Measurements from ENCODE around the gene EHF.

The EHF gene

GRCh38 chr11:34647532-34647931 lies 26.6 kb downstream of the EHF start:
- no peak for TF ChIP-seq CTCF (IDR thresholded peaks at IDR 0.05; ENCODE audit: low read depth, low read length)
- no peaks in the 10 kb centered on the region for H3K36me3 ChIP-seq
- no peaks in the 10 kb centered on the region for H3K4me1 ChIP-seq
- H3K4me3 ChIP-seq (ENCODE audit: low read depth, low read length) = no peak overlapping the region
- H3K9me3 ChIP-seq = no peaks in the 10 kb centered on the region
- DNase-seq = no peak
- H3K27me3 ChIP-seq = no peaks in the 10 kb centered on the region

GRCh38 chr11:34648036-34648435 lies 27.1 kb downstream of the EHF start:
- no peak for DNase-seq
- Histone ChIP-seq H3K9me3 (no peaks in the 10 kb centered on the region), H3K27me3 (no peaks in the 10 kb centered on the region), H3K4me1 (no peaks in the 10 kb centered on the region), H3K36me3 (no peaks in the 10 kb centered on the region), H3K4me3 (ENCODE audit: low read depth, low read length) (no peak overlapping the region)
- TF ChIP-seq CTCF (IDR thresholded peaks at IDR 0.05; ENCODE audit: low read depth, low read length) = no peak

GRCh38 chr11:34649597-34649996 lies 28.7 kb downstream of the EHF start:
- no peak for DNase-seq
- Histone ChIP-seq H3K9me3 (no peaks in the 10 kb centered on the region), H3K27me3 (no peaks in the 10 kb centered on the region), H3K36me3 (no peaks in the 10 kb centered on the region), H3K4me1 (no peaks in the 10 kb centered on the region), H3K4me3 (ENCODE audit: low read depth, low read length) (no peak overlapping the region)
- TF ChIP-seq CTCF (IDR thresholded peaks at IDR 0.05; ENCODE audit: low read depth, low read length) = no peak

- no peak for DNase-seq
- no peak for TF ChIP-seq CTCF (IDR thresholded peaks at IDR 0.05; ENCODE audit: low read depth, low read length)
- no peak overlapping the region for H3K4me3 ChIP-seq (ENCODE audit: low read depth, low read length)
- no peaks in the 10 kb centered on the region for H3K9me3 ChIP-seq
- H3K27me3 ChIP-seq = no peaks in the 10 kb centered on the region
- H3K36me3 ChIP-seq = no peaks in the 10 kb centered on the region
- no peaks in the 10 kb centered on the region for H3K4me1 ChIP-seq
Observed at GRCh38 chr11:34650528-34650927, 29.6 kb downstream of the EHF start.

- DNase-seq = no peak
- Histone ChIP-seq H3K36me3 (no peaks in the 10 kb centered on the region), H3K4me1 (no peaks in the 10 kb centered on the region), H3K4me3 (ENCODE audit: low read depth, low read length) (no peak overlapping the region), H3K27me3 (no peaks in the 10 kb centered on the region), H3K9me3 (no peaks in the 10 kb centered on the region)
- no peak for TF ChIP-seq CTCF (IDR thresholded peaks at IDR 0.05; ENCODE audit: low read depth, low read length)
Observed at GRCh38 chr11:34651551-34651950, 30.7 kb downstream of the EHF start.

- no peak for TF ChIP-seq CTCF (IDR thresholded peaks at IDR 0.05; ENCODE audit: low read depth, low read length)
- Histone ChIP-seq H3K4me1 (no peaks in the 10 kb centered on the region), H3K4me3 (ENCODE audit: low read depth, low read length) (no peak overlapping the region), H3K27me3 (no peaks in the 10 kb centered on the region), H3K36me3 (no peaks in the 10 kb centered on the region), H3K9me3 (no peaks in the 10 kb centered on the region)
- DNase-seq = no peak
Observed at GRCh38 chr11:34652191-34652973, 31.5 kb downstream of the EHF start.
